Esophagus muscularis mucosa (tissue), 4 donors: ENCODE results near the gene EDC4. TPM values are rescaled to one million over a fixed set of nuclear protein-coding genes. Genes with fewer than 3 reads are reported as not detected.

Experiments used
- DNase-seq: peaks from one replicate; pipeline ENCODE4 v3.0.0-alpha.2; 2017; ENCODE audit errors: extremely low spot score
- H3K27ac ChIP-seq, 4 donors: fragments of 200-600 bp; sonication (generic); replicated peaks in 1 of 4; 1 replicate in 3 of 4; 2 replicates in 1 of 4; pipeline ENCODE4 v1.5.1; 2016 to 2019; ENCODE audit warnings: mild to moderate bottlenecking in 1 of 4
- H3K27me3 ChIP-seq, 4 donors: fragments of 200-600 bp; sonication (generic); one replicate each; pipeline versions ENCODE4 v1.5.1 to v1.6.0; 2016 to 2019
- H3K36me3 ChIP-seq, 4 donors: fragments of 200-600 bp; sonication (generic); one replicate each; pipeline ENCODE4 v1.5.1; 2016 to 2019
- H3K4me1 ChIP-seq, 4 donors: fragments of 200-600 bp; sonication (generic); one replicate each; pipeline ENCODE4 v1.5.1; 2016 to 2019
- H3K4me3 ChIP-seq, 4 donors: fragments of 200-600 bp; sonication (generic); 1 replicate in 2 of 4; 2 replicates in 2 of 4; pipeline ENCODE4 v1.5.1; 2016 to 2019; ENCODE audit warnings: mild to moderate bottlenecking in 4 of 4, moderate library complexity in 1 of 4
- H3K9me3 ChIP-seq, 4 donors: fragments of 200-600 bp; sonication (generic); 1 replicate in 3 of 4; 2 replicates in 1 of 4; pipeline ENCODE4 v1.5.1; 2016 to 2019
- CTCF ChIP-seq, 3 experiments: fragments of 200-600 bp in 2 of 3; fragments of 450-650 bp in 1 of 3; sonication (generic) in 2 of 3; IDR thresholded peaks; one replicate each; pipeline ENCODE4 v1.5.1; 2017 to 2019; ENCODE audit warnings: antibody characterized with exemption in 3 of 3, mild to moderate bottlenecking in 2 of 3, moderate library complexity in 1 of 3
- EP300 ChIP-seq: sonication (generic); formaldehyde crosslinking; IDR thresholded peaks from one replicate; pipeline ENCODE4 v1.6.1; 2017; ENCODE audit warnings: antibody characterized with exemption
- POLR2A ChIP-seq: fragments of 450-650 bp; IDR thresholded peaks from one replicate; pipeline ENCODE4 v1.6.1; 2017; ENCODE audit warnings: antibody characterized with exemption, moderate library complexity, mild to moderate bottlenecking, low read depth
- POLR2AphosphoS5 ChIP-seq, 2 donors: sonication (generic); formaldehyde crosslinking; IDR thresholded peaks; one replicate each; pipeline ENCODE4 v1.6.1; 2017; ENCODE audit warnings: antibody characterized with exemption in 2 of 2
- WGBS: methylation state at CpG from one replicate; pipeline ENCODE4 v1.1.5; 2018; 5-methylcytosine and 5-hydroxymethylcytosine counted together
- intact Hi-C: fragments of 100-400 bp; cut with DNase I; formaldehyde crosslinking; loops from one replicate; pipeline ENCODE4 v1.15.1; 2023
- total RNA-seq, 4 donors: library from RNA; depleted of rRNA; stranded (reverse); fragments of >200 nt; gene quantifications; one replicate each; pipeline versions ENCODE4 v1.1.0 to v1.2.1, GENCODE V29; 2016

The EDC4 gene
- total RNA-seq, 4 donors from 2014 or later, result 49.9 to 70.9 (median 52.0) TPM

- TF ChIP-seq EP300 (no peak), POLR2AphosphoS5 (IDR thresholded peaks at IDR 0.05) (no peak), CTCF (IDR thresholded peaks at IDR 0.05) (no peak), POLR2A (no peak)
- H3K27me3 ChIP-seq, result no peaks in the 10 kb centered on the region
- peak overlapping the region in 1 of 4 donors; percentile 0 for H3K27ac ChIP-seq
- H3K4me3 ChIP-seq, result no peak overlapping the region
- intact Hi-C loops, result no loop called here
- peaks cover 4 to 24% (median 14%) of the 10 kb centered on the region in 4 donors for H3K4me1 ChIP-seq
- peaks cover 0 to 40% (median 13%) of the 10 kb centered on the region in 4 donors for H3K36me3 ChIP-seq
- no peak for DNase-seq
- no peaks in the 10 kb centered on the region for H3K9me3 ChIP-seq
- 77% methylated on average over 4 of the region's 4 CpGs for WGBS
Observed at GRCh38 chr16:67902831-67903230, 30.0 kb downstream of the EDC4 start.

- H3K27me3 ChIP-seq, result no peaks in the 10 kb centered on the region
- no peak for DNase-seq
- TF ChIP-seq EP300, result no peak
- no peak for TF ChIP-seq POLR2A
- TF ChIP-seq POLR2AphosphoS5 (IDR thresholded peaks at IDR 0.05), result no peak
- no peak for TF ChIP-seq CTCF (IDR thresholded peaks at IDR 0.05)
- intact Hi-C loops, result no loop called here
- H3K4me1 ChIP-seq, result peaks cover 0 to 13% (median 3%) of the 10 kb centered on the region in 4 donors
- no peaks in the 10 kb centered on the region for H3K9me3 ChIP-seq
- peaks cover 12 to 71% (median 36%) of the 10 kb centered on the region in 4 donors for H3K36me3 ChIP-seq
- H3K4me3 ChIP-seq, result no peak overlapping the region
- 84% methylated on average over 10 of the region's 11 CpGs for WGBS
- H3K27ac ChIP-seq, result no peak overlapping the region
Observed at GRCh38 chr16:67907397-67908180, 34.7 kb downstream of the EDC4 start.

GRCh38 chr16:67909056-67909742 lies 36.3 kb downstream of the EDC4 start:
- intact Hi-C loops, result no loop called here
- no peak for DNase-seq
- Histone ChIP-seq H3K36me3 (peaks cover 12 to 68% (median 43%) of the 10 kb centered on the region in 4 donors), H3K4me1 (peaks cover 0 to 5% (median 0%) of the 10 kb centered on the region in 4 donors), H3K4me3 (no peak overlapping the region), H3K27me3 (no peaks in the 10 kb centered on the region), H3K27ac (no peak overlapping the region), H3K9me3 (no peaks in the 10 kb centered on the region)
- WGBS, result 94% methylated on average over 21 of the region's 36 CpGs
- no peak for TF ChIP-seq CTCF (IDR thresholded peaks at IDR 0.05)
- TF ChIP-seq POLR2AphosphoS5 (IDR thresholded peaks at IDR 0.05), result no peak
- TF ChIP-seq POLR2A, result no peak
- TF ChIP-seq EP300, result no peak

DNA sequence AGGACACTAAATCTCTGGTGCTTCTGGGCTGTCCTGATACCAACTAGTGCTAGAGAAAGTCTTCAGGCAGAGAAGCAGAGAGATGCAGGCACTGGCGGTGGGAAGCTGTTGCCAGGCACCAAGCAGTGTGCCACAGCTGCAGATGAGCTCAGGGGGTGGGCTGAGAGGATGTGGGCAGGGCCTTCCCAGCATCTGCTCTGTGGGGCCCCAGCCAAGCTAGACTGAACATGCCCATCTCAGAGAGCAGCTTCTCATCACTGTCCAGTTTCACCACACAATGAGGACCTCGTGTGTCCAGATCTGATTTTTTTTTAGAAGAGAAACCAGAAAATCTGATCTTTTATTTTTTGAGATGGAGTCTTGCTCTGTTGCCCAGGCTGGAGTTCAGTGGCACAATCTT lies 37.3 kb downstream of the EDC4 start:
- peaks cover 12 to 69% (median 45%) of the 10 kb centered on the region in 4 donors for H3K36me3 ChIP-seq
- DNase-seq, result no peak

More for the DNA sequence above, 37.3 kb downstream of the EDC4 start:
- TF ChIP-seq CTCF (IDR thresholded peaks at IDR 0.05), result no peak
- TF ChIP-seq EP300, result no peak
- no peak for TF ChIP-seq POLR2AphosphoS5 (IDR thresholded peaks at IDR 0.05)
- TF ChIP-seq POLR2A, result no peak
- peaks cover 0 to 6% (median 1%) of the 10 kb centered on the region in 4 donors for H3K4me1 ChIP-seq
- WGBS, result 60% methylated on average over 2 of the region's 2 CpGs
- no peak overlapping the region for H3K27ac ChIP-seq
- H3K27me3 ChIP-seq, result no peaks in the 10 kb centered on the region
- H3K4me3 ChIP-seq, result no peak overlapping the region
- no peaks in the 10 kb centered on the region for H3K9me3 ChIP-seq
- intact Hi-C loops, result no loop called here
